HK-2 (cell line): ENCODE data around the gene ZNF628.
A peak's percentile ranks its signal among the peaks of the same experiment; 100 is the strongest.
"Not testable (repeated sequence)": the region's sequence is repeated elsewhere in the genome, so short reads cannot be mapped to it uniquely, and the experiment has no call there.

Source experiments
- DNase-seq: peaks from one replicate; pipeline ENCODE4 v3.0.0-alpha.2; 2018; ENCODE audit not compliant: unreplicated experiment

The ZNF628 gene

DNA sequence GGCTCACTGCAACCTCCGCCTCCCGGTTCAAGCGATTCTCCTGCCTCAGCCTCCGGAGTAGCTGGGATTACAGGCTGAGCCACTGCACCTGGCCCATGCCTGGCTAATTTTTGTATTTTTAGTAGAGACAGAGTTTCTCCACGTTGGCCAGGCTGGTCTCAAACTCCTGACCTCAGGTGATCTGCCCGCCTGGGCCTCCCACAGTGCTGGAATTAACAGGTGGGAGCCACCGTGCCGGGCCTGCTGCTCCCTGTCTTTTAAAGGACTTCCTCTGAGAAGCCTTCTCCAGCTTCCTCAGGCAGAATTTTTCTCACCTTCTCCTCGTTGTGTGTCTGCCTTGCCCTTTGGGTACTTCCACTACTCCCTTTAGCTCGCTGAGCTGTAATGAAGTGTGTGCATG, 20.4 kb downstream of the ZNF628 start:
- DNase-seq: not testable (repeated sequence)

DNA sequence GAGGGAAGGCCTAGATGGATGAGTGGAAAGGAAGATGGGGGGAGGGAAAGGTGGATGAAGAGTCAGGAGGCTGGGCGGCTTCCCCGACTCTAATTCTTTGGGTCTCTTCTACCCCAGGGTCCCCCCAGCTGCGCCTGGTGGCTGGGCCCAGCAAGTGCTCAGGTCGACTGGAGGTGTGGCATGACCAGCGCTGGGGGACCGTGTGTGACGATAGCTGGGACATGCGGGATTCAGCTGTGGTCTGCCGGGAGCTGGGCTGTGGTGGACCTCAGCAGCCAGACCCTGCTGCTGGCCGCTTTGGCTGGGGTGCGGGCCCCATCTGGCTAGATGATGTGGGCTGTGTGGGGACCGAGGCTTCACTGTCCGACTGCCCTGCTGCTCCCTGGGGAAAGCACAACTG, 21.3 kb downstream of the ZNF628 start:
- DNase-seq: no peak

DNA sequence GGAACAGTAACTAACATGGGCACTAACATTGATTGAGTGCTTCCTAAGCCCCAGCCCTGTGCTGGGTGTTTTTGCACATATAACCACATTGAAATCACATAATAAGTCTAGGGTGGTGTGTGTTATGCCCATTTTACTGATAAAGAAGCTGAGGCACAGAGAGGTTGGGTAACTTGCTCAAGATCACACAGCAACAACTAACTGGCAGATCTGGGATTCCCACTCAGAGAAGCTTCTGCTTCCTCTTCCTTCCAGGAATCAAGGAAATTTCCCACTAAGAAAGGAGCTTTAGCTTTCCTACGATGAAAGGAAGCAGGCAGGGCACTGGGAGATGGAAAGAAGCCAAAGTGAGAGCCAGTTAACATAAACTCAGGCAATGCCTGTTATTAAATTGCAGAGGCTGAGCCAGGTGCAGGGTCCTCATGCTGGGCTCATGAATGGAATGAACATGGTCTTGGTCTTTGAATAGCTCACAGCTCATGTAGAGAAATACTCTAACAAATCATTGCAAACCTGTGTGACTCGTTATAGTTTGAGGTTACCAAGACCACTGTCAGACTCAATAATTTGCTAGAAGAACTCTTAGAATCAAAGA, 21.9 kb downstream of the ZNF628 start:
- no peak for DNase-seq

DNA sequence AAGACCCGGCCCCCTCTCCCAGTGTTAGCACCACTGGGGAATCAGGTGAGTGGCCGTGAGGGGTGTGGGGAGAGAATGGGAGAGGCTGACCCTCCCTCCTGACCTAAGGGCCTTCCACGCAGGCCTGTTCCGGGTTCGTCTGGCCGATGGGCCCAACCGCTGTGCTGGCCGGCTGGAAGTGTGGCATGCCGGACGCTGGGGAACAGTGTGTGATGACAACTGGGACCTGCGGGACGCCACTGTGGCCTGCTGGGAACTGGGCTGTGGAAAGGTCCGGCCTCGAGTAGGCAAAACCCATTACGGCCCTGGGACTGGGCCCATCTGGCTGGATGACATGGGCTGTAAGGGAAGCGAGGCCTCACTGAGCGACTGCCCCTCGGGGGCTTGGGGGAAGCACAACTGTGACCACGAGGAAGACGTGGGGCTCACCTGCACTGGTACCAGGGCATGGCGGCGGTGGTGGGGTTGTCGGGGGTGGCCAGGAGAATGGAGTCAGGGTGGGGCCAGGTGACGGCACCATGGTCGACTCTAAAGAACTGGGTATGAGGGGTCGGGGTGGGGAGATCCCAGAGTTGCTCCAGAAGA, 24.0 kb downstream of the ZNF628 start:
- no peak for DNase-seq

DNA sequence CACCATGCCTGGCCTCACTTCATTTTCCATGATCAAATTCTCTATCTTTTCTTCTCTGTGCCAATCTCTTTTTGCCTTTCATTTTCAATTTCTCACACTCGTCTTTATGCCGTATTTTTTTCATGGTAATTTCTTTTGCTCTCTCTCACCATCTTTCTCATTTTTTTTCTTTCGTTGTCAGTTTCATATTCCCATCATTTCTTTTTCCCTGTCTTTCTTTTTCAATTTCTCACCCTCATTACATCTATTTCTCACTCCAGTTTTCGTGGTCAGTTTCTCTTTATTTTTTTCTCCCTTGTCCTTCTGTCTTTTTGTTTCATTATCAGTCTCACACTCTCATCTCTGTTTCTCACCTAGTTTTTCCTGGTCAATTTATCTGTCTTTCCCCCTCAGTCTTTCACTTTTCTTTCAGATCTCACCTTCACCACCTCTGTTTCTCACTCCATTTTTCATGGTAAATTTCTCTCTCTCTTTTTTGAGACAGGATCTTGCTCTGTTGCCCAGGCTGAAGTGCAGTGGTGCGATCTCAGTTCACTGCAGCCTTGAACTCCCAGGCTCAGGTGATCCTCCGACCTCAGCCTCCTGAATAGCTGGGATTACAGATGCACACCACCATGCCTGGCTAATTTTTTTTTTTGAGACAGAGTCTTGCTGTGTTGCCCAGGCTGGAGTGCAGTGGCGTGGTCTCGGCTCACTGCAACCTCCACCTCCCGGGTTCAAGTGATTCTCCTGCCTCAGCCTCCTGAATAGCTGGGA, 26.0 kb downstream of the ZNF628 start:
- DNase-seq: no peak

DNA sequence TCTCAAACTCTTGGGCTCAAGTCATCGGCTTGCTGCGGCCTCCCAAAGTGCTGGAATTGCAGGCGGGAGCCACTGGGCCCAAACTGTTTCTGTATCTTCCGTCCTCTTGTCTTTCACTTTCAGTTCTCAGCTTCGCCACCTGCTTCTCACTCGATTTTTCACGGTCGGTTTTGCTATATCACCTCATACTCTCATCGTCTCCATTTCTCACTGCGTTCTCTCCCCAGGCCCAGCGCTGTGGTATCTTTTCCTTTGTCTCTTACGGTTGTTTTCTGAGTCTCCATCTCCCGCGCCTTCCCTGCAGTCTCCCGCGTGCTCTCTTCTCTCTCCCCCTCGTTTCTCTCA, 26.7 kb downstream of the ZNF628 start:
- no peak for DNase-seq

DNA sequence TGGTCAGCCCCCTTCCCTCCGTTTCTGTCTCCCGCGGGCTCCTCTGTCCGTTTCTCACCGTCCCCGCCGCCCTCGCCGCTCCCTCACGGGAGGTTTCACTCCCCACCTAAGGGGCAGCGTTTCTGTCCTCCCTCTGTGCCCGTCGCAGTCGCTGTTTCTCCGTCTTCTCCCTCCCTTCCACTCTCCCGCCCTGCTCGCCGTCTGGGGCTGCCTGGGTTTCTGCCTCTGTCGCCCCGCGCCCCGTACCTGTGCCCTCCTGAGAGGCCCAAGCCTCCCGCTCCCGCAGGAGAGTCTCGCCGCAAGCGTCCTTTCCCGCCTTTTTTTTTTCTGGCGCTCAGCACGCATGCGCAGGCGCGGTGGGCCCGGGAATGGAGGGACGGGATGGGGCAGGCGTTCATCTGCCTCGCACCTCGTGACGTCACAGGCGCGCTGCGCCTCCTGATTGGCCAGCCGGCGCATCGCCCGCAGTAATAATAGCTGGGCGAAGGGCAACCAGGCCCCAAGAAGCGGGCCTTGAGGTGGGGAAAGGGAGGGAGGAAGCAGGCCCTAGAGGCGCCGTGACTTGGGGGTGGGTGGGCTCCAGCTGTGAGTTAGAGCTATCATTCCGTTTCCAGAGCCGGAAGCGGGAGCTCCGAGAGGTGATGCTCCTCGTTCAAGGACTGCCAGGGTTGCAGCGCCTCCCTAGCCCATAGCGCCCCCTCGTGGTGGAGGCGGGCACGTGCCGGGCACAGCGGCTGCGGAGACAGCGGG, 27.3 kb downstream of the ZNF628 start:
- peak; percentile 98 for DNase-seq

DNA sequence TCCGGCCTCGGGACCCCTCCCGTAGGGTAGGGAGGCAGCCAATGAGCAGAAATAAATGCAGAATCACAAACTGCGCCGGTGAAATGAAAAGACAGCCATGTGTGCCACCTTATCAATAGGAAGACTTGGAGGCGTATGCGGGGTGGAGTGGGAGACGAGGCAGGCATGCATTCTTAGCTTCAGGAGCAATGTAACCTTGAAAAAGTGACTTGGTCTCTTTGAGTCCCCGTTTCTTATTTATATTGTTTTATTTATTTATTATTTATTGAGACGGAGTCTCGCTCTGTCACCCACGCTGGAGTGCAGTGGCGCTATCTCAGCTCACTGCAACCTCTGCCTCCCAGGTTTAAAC, 27.8 kb downstream of the ZNF628 start:
- no peak for DNase-seq

DNA sequence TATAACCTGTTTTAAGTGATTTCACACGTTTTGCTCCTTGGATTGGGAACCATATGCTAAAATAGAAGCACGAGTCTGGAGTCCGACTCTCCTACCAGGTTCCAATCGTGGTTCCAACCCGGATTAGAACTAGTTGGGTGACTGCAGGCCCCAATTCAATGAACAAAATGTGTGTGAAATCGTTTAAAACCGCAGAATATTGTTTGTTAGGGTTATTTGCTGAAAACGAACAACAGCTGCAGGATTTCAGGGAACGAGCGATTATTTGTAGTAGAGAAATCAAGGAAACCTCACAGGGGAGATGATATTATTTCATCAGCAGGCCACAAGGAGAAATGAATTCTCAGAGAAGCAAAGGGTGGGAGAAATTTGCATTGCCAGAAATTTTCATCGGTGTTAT, 28.6 kb downstream of the ZNF628 start:
- no peak for DNase-seq

DNA sequence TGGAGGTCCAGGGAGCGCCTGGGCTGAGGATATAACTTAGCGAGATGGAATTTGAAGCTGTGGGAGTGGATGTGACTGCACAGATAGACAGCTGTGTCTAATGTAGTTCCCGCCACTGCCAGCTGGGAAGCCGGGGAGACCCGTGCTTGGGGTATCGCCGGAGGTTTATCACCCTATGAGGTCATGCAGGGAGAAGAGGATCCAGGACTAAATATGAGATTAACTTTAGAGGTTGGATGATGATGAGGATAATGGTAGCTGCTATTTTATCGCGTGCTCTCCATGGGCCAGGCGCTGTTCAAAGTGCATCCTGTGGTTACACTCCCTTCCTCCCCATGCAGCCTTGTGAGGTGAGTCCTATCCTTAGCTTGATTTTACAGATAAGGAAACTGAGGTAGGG, 31.7 kb downstream of the ZNF628 start:
- no peak for DNase-seq

DNA sequence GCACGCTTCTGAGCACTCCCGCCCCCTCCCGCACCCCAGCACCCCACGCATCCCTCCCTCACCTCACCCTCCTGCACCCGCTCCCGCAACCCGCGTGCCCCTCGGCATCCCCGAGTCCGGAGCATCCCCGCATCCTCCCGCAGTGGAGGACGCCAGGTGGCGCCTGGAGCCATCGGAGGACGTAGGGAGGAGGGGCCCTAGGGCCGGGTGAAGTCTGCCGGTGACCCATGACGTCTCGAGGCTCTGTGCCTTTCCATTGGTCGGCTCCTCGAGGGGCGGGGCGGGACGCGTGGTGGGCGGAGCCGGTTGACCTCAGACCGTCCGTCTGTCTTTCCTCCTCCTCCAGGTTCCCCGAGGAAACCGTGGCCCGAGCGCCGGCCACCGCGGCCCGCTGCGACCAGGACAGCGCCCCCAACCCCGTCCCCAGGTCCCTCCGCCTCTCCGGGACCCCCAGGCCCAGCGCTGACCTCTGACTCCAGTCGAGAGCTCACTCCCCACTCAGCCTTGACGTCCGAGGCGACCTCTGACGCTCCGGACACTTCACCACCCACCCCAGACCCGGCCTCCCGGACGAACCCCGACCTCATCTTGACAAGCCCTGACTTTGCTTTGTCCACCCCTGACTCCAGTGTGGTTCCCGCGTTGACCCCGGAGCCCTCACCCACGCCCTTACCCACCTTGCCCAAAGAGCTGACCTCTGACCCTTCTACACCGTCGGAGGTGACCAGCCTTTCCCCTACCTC, 40.6 kb downstream of the ZNF628 start:
- DNase-seq: peak; percentile 97

DNA sequence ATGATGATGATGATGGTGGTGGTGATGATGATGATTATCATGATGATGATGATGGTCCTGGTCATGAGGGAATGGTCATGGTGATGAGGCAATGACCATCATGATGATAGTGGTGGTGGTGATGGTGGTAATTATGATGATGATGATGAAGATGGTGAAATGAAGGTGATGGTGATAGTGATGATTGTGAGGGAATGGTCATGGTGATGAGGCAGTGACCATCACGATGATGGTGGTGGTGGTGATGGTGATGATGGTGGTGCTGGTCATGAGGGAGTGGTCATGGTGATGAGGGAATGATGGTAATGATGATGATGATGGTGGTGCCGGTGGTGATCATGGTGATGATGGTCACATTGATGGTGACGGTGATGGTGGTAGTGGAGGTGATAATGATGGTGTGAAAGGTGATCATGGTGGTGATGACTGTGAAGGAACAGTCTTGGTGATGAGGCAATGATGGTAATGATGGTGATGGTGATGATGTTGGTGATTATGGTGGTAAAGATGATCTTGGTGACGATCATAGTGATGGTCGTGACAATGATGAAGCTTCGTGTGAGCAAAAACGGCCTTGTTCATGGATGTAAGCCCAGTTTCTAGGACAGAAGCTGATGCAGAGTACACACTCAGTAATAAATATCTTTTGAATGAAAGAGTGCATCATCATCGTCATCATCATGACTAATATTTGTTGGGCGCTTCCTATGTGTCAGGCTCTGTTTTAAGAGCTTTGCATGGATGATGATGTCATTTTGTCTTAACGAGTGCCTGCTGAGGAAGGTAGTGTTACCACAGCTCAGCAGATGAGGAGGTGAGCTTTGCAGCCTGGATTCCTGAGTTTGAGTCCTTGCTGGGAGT, 43.3 kb downstream of the ZNF628 start:
- no peak for DNase-seq

DNA sequence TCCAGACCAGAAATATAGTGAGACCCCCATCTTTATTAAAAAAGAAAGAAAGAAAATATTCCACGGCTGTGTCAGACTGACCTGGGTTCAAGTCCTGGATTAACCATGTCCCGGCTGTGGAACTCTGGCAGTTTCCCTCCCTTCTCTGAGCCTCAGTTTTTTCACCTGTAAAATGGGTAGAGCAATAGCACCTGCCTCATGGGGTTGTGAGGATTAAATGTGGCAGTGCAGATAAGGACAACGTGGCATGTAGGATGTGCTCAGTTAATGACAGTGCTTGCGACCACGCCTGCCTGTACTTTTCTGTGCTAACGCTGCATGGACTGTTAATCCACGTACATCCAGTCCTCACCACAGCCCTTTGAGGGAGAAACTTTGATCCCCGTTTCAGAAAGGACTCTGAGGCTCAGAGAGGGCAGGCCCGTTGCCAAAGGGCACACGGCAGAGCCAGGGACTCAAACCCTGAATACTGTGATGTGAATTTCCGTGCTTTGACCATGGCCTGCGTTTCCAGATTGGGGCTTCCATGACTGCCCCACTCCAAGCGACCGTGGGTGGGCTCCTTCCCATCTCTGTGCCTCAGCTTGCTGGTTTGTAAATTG, 44.4 kb downstream of the ZNF628 start:
- DNase-seq: no peak

DNA sequence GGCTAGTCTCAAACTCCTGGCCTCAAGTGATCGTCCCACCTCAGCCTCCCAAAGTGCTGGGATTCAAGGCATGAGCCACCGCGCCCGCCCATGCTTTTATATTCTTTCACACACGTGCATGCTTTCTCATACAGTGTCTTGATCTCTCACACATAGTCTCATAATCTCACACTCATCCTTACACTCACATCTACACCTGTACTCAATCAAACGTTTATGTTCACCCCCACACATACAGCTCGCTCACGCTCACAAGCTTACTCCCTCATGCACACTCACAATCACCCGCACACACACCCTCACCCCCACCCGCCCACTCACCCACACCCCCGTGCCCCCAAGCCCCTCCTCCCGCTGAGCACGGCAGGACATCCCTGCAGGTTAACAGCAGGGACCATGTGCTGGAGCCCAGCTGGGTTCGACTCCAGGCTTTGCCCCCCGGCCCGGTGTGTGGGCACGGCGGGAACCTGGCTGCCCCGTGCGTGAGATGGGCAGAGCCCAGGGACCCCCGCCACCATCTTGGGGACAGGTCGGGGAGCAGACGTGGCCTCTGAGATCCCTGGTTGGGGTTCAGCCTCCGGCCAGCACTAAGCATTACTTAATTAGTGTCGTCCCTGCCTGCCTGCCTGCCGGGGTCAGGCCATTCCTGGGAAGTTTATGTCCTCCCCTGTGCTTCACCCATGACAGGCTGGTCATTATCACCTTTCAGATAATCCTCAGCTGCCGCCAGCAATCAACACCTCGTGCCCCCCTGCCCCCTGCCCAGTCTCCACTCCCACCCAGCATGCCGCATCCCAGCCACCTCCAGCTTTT, 49.1 kb downstream of the ZNF628 start:
- DNase-seq: no peak

DNA sequence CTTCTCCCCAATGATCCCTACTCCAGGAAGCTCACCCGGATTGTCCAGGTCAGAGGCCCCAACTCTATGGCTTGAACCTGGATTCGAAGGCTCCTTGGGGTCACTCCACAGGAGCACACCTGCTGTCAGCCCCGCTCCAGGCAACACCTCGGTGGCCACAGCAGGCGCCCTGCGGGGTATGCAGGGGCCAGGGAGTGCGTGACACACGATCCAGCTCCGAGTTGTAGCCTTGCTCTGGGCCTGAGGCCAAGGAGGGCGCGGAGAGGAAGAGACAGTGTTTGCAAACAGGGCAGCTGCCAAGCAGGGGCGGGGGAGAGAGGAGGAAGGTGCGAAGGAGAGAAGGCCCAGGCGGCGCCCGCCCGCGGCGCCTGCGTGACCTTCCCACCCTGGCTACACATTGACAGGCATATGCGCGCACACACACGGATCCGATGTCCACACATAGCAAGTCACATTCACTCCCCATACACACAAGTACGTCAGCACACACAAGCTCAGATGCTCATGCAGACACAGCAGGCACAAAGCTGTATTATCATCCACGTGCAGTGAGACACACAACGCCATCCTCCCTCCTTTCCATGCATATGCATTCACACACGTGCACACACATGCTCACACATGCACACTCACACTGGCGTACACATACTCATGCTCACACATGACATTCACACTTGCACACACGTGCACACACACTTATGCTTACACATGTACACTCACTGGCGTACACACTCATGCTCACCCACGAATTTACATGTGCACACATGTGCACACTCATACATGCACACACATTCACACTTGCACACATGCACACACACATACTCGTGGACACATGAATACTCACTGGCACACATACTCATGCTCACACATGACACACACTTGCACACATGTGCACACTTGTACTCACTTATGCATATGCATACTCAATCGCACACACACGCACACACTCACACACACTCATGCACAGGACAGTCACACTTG, 50.1 kb downstream of the ZNF628 start:
- peak; percentile 89 for DNase-seq

DNA sequence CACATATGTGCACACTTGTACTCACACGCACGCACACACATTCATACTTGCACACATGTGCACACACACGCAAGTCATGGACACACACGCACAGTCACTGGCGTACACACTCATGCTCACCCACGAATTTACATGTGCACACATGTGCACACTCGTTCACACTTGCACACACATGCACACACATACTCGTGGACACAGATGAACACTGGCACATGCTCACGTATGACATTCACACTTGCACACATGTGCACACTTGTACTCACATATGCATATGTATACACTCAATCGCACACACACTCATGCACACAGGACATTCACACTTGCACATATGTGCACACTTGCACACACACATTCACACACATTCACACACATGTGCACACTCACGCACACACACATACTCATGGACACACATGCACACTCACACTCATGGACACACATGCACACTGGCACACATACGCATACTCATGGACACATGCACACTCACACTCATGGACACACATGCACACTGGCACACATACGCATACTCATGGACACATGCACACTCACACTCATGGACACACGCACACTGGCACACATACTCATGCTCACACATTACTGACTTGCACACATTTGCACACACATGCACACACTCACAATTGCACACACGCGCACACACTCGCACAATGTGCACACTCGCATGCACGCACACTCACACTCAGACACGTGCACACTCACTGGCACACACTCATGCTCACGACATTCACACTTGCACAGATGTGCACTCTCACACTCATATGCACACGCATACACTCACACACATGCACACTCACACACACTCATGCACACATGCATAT, 51.0 kb downstream of the ZNF628 start:
- no peak for DNase-seq

DNA sequence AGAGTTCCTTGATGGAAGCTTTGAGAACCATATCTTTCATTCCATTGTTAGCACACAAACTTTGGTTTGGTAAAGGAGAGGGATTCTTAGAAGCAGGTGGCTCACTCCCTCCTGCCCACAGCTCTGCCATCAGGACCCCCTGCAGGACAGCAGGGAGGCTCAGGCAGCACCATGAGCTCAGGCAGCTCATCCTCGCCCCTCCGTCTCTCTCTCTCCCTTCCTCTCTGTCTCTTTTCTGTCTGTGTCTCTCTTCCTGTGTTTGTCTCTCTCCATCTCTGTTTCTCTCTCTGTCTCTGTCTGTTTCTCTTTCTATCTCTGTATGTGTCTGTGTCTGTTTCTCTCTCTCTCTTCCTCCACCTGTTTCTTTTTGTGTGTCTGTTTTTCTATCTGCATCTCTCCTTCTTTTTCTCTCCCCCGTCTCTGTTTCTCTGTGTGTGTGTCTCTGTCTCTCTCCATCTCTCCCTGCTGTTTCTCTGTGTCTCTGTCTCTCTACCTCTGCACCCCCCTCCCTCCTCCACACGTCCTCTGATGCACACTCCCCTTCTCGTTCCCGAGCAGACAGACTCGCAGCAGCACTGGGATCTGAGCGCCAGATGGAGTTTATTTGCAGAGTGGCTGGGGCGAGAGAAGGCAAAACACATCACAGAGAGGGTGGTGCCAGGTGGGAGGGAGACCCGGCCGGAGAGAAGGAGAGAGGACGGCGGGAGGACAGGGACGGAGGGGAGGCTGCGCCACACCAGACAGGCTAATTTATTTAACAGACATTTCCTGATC, 51.8 kb downstream of the ZNF628 start:
- DNase-seq: no peak
